T-helper 17 cell (primary cell): Measurements from ENCODE around the gene DLG1. TPM values are rescaled to one million over a fixed set of nuclear protein-coding genes. Genes with fewer than 3 reads are reported as not detected.
A peak's percentile ranks its signal among the peaks of the same experiment; 100 is the strongest.

Source experiments
- ATAC-seq: fragments of 150-1000 bp; cut with Tn5 transposase; 2 replicates; pipeline ENCODE4 v1.10.0; 2021; ENCODE audit warnings: mild to moderate bottlenecking, moderate library complexity
- DNase-seq, 3 donors: peaks; one replicate each; pipeline versions ENCODE4 v3.0.0 to v3.0.0-alpha.2; 2020 to 2021
- H3K9me3 ChIP-seq: one replicate; pipeline ENCODE4 v1.7.0; 2013; ENCODE audit warnings: low read length, mild to moderate bottlenecking; ENCODE audit not compliant: control insufficient read depth, poor library complexity, severe bottlenecking
- H3K27ac Mint-ChIP-seq: one replicate; pipeline ENCODE4 v1.8.0; 2022; ENCODE audit warnings: mild to moderate bottlenecking, moderate library complexity, mixed read lengths
- H3K27me3 Mint-ChIP-seq: one replicate; pipeline ENCODE4 v1.8.0; 2022; ENCODE audit warnings: mixed read lengths
- H3K36me3 Mint-ChIP-seq: one replicate; pipeline ENCODE4 v1.8.0; 2022; ENCODE audit warnings: low read depth, mixed read lengths
- H3K4me1 Mint-ChIP-seq: one replicate; pipeline ENCODE4 v1.8.0; 2022; ENCODE audit warnings: mild to moderate bottlenecking, mixed read lengths
- H3K4me3 Mint-ChIP-seq: one replicate; pipeline ENCODE4 v1.8.0; 2022; ENCODE audit warnings: mild to moderate bottlenecking, moderate library complexity, mixed read lengths
- total RNA-seq, 4 donors: library from RNA in 2 of 4; stranded (reverse) in 2 of 4; gene quantifications; one replicate each; pipeline ENCODE4 v1.2.3 and lab custom pipeline; 2022 to 2026

The DLG1 gene
- total RNA-seq, 2 donors from 2014 or later, result 87.5 to 99.7 TPM

DNA sequence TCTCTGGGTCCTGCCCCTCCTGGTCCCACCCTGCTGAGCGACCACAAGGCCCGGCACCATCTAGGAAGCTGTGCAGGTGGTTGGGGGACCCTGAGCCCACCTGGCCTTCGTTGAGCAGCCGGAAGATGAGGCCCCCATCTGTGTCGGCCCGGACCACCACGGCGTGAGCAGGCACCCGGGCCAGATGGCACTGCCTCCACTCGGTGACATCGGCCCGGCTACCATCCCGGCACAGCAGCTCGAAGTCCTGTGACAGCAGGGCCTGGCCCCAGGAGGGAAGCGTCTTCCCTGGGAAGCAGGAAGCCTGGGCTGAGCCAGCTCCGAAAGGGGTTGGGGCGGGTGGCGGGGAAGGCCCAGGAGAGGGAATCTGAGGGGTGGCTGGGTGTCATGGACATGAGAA lies 281.4 kb downstream of the DLG1 start:
- H3K27me3 Mint-ChIP-seq, result peaks cover 5% of the 10 kb centered on the region
- no peaks in the 10 kb centered on the region for H3K4me1 Mint-ChIP-seq
- H3K4me3 Mint-ChIP-seq, result no peak overlapping the region
- no peak overlapping the region for H3K27ac Mint-ChIP-seq
- DNase-seq (no peak), ATAC-seq (no peak)
- no peaks in the 10 kb centered on the region for H3K36me3 Mint-ChIP-seq
- no peaks in the 10 kb centered on the region for H3K9me3 ChIP-seq

DNA sequence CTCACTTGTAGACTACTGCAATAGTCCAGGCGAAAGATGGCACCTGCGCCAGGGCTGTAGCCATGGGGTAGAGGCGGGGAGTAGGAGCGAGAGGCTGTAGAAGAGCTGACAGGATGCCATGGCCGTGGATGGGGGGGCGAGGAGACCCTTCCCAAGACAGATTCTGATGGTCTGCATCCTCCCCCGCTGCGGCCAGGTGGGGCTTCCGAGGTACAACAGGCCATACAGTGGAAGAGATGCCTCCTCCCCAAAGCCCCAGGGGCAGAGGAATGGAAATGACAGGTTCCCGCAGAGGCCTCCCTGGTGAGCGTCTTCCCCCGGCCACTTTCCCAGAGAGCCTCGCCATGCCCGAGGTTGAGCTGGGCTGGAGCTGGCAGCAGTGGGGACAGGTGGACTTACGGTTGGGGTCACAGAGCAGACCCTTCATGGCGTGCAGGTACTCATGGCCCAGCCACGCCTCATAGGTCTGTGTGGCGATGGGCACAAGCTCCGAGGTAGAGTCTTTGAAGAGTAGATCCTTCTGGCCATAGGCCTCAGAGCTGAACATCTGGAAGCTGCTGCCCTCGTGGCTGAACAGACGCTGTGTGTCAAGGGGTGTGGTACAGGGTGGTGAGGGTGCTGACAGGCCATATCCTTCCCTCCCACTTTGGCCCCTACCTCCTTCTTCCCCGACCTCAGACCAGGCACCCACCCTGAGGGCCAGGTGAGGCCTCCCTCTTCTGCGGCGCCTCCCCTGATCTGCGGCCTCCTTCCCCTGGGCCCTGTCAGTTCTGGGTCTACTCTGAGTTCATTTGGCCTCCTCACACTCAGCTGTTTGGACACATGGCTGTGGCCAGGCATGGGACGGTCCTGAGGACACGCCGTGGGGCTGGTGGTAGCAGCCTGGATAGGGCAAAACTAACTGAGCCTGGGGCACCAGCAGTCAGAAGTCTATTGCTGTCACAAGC lies 282.3 kb downstream of the DLG1 start:
- ATAC-seq, result no peak
- no peaks in the 10 kb centered on the region for H3K4me1 Mint-ChIP-seq
- peak overlapping the region; percentile 7 for H3K4me3 Mint-ChIP-seq
- peaks cover 5% of the 10 kb centered on the region for H3K27me3 Mint-ChIP-seq
- no peak overlapping the region for H3K27ac Mint-ChIP-seq
- no peaks in the 10 kb centered on the region for H3K36me3 Mint-ChIP-seq
- no peaks in the 10 kb centered on the region for H3K9me3 ChIP-seq
- DNase-seq, result no peak

DNA sequence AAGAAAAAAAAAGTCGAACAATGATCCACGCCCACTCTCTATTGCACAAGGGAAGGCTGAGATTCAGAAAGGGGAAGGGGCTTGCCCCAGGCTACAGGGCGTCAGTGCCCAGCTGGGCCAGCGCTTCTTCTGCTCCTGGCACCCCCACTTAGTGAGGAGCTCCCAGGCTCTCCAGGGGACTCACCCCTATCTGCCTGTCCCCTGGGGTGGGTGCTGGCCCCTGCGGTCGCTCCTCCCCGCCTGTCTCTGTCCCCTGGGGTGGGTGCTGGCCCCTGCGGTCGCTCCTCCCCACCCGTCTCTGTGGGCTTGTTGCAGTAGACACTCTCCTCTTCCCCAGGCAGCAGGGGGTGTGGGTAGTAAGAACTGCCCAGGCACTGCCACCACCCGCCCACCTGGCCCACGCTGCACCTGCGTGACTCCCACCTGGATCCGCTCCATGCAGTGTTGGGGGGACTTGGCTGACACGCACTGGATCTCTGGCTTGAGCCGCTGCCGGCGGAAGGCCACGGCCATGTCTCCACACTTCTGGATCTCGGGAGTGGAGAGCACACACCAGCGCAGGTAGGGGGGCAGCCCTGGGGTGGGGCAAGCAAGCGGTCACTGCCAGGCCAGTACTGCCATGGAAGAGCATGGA lies 283.4 kb downstream of the DLG1 start:
- Mint-ChIP-seq H3K36me3 (no peaks in the 10 kb centered on the region), H3K4me3 (no peak overlapping the region), H3K27ac (no peak overlapping the region), H3K27me3 (peaks cover 5% of the 10 kb centered on the region), H3K4me1 (no peaks in the 10 kb centered on the region)
- DNase-seq (no peak), ATAC-seq (no peak)
- no peaks in the 10 kb centered on the region for H3K9me3 ChIP-seq

DNA sequence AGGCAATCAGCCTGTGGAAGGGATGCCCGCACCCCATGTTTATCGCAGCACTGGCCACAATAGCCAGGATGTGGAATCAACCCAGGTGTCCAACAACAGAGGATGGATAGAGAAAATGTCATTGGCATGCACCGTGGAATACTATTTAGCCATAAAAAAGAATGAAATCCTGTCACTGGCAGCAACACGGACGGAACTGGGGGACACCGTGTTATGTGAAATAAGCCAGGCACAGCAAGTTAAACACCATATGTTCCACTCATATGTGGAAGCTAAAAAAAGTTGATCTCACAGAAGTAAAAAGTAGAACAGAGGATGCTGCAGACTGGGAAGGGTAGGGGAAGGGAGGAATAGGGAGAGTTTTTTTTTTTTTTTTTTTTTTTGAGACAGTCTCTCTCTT lies 284.4 kb downstream of the DLG1 start:
- no peak for ATAC-seq
- no peaks in the 10 kb centered on the region for H3K36me3 Mint-ChIP-seq
- H3K4me3 Mint-ChIP-seq, result no peak overlapping the region
- H3K9me3 ChIP-seq, result no peaks in the 10 kb centered on the region
- no peaks in the 10 kb centered on the region for H3K4me1 Mint-ChIP-seq
- H3K27ac Mint-ChIP-seq, result no peak overlapping the region
- no peak for DNase-seq
- H3K27me3 Mint-ChIP-seq, result peaks cover 5% of the 10 kb centered on the region

DNA sequence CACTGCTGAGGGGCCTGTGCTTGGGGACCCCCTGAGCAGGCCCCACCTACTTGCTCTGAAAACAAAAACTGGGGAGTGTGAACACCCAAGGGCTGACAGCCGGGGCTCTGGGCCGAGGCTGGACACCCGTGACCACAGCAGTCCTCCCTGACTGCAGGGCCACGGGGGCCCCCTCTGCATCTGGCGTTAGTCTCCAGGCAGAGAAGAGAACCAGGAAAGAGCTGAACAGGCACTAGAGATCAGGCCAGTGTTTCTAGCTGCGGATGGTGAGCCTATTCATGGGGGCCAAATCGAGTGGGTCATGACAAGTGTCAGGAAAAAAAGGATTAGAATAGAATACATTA lies 285.9 kb downstream of the DLG1 start:
- ATAC-seq (no peak), DNase-seq (no peak)
- H3K9me3 ChIP-seq, result no peaks in the 10 kb centered on the region
- H3K27me3 Mint-ChIP-seq, result no peaks in the 10 kb centered on the region
- no peaks in the 10 kb centered on the region for H3K36me3 Mint-ChIP-seq
- H3K27ac Mint-ChIP-seq, result no peak overlapping the region
- H3K4me3 Mint-ChIP-seq, result no peak overlapping the region
- no peaks in the 10 kb centered on the region for H3K4me1 Mint-ChIP-seq

DNA sequence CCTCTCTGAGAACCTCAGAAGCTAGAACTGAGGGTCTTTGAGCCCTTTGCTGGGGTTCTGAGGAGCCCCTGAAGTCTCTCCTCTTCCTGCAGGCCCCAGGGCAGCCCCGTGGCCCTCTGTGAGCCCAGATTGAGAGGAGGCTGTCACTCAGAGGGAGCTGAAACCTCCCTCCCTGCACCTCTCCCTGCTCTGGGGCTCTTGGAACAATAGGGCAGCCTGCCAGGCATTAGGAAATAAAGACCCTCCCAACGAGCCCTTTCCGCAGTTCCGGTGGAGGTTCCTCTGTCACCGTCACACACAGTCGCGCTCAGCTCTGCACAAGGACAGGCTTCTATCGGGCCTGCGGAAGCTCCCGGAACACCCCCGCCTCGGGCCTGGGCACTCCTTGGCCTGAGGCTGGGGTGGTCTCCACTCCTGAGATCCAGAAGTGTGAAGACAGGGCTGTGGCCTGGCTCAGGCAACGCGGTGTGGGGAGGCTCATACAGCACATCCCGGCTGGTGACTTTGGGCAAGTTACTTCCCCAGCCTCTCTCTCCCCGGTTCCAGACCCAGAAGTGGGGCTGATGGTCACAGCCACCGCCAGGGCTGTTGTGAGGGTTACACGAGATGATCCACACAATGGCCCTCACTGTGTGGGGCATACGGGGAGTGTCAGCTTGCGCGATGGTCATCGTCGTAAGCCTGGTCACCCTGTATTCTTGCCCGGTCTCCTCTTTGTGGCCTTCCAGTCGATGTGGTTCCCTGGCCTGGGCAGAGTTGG lies 286.5 kb downstream of the DLG1 start:
- H3K27ac Mint-ChIP-seq, result no peak overlapping the region
- H3K36me3 Mint-ChIP-seq, result no peaks in the 10 kb centered on the region
- no peaks in the 10 kb centered on the region for H3K27me3 Mint-ChIP-seq
- DNase-seq (no peak), ATAC-seq (no peak)
- H3K4me3 Mint-ChIP-seq, result no peak overlapping the region
- H3K4me1 Mint-ChIP-seq, result no peaks in the 10 kb centered on the region
- no peaks in the 10 kb centered on the region for H3K9me3 ChIP-seq

DNA sequence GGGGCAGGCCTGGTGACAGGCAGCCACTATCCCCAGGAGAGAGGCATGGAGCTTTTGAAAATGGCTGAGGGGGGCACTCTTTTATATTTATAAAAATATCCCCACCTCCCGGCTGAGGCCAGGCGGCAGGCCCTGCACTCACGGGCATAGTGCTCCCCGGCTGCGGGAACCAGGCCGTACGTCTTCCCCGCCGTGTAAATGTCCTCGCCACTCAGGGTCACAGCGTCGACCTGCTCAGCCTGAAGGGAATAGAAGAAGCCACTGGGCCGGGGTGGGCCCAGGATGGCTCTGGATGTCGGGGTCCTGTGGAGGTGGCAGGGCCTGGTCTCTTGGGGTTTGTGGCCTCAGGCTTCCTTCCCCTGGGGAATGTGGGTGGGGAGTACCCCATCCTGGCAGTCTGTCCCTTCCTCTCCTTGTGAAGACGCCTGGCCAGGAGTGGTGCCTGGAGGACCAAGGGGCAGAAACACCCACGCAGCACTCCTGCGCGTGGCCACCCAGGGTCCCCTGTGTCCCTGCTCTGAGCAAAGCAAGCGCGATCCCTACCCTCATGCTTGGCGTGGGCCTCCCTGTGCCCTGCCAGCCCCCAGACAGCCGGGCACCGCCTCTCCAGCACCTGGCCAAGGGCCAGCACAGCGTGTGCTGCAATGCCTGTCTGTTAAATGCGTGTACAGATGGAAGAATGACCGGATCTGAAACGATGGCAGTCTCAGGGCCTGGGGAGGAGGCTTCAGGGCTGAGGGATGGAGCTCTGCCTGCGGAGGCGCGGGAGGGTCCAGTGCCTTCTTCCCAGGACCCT lies 287.7 kb downstream of the DLG1 start:
- DNase-seq (no peak), ATAC-seq (no peak)
- no peak overlapping the region for H3K4me3 Mint-ChIP-seq
- no peaks in the 10 kb centered on the region for H3K4me1 Mint-ChIP-seq
- H3K9me3 ChIP-seq, result no peaks in the 10 kb centered on the region
- H3K27me3 Mint-ChIP-seq, result no peaks in the 10 kb centered on the region
- H3K36me3 Mint-ChIP-seq, result no peaks in the 10 kb centered on the region
- H3K27ac Mint-ChIP-seq, result peak overlapping the region; percentile 6

DNA sequence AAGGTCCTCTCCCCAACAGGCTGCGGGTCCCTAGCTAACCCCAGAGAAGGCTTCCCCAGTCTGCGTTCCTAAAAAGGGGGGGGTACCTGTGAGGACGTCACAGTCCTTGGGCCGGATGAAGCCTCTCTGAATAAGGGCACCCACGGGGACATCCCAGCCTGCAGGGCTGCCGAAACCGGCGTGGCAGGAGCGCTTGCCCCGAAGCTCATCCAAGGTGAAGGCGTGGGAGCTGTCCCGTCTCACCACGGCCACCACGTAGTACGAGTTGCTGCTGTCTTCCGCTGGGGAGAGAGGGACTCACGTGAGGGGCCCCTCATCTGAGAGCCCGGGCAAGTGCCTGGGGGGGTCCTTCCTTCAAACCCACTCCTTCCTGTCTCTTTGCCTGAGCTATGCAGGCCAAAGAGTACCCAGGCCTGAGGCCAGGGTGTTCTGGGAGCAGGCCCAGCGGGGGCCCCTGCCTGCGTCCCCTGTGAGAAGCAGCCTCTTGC lies 288.8 kb downstream of the DLG1 start:
- H3K27ac Mint-ChIP-seq, result no peak overlapping the region
- H3K4me1 Mint-ChIP-seq, result peaks cover 3% of the 10 kb centered on the region
- H3K27me3 Mint-ChIP-seq, result no peaks in the 10 kb centered on the region
- H3K9me3 ChIP-seq, result no peaks in the 10 kb centered on the region
- no peak for DNase-seq
- H3K36me3 Mint-ChIP-seq, result peaks cover 2% of the 10 kb centered on the region
- H3K4me3 Mint-ChIP-seq, result no peak overlapping the region
- no peak for ATAC-seq

DNA sequence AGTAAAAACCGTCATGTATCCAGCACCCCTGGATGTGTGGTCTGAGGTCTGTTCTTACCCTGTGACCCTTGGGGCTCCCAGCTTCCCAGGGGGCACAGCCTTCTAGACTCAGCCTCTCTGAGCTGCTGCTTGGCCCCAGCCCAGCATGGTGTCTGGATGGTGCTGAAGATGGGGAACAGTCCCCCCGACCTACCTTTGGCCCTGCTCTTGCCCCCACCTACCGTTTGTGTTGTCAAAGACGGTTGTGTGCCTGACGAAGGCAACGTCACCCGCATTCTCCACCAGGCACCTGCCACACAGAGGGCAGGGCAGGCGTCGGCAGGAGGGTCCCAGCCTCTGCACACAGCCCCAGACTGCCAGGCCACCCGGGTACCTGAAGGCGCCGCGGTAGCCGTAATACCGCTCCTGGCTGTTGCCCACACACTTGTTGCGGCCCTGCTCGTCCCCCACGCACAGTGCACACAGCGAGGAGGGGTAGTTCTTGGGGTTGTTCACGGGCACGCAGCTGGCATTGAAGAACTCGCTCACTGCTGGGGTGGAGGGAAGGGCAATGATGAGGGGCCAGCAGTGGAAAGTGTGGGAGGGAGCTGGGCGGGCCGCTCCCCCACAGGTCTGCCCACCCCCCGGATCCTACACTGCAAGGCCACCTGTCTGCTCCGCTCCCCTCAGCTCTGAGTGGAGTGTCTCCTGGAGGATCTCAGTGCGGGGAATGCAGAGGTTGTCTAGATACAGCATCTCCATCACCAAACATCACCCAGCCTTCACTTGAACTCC lies 289.8 kb downstream of the DLG1 start:
- Mint-ChIP-seq H3K27me3 (no peaks in the 10 kb centered on the region), H3K4me1 (peaks cover 9% of the 10 kb centered on the region), H3K36me3 (peaks cover 2% of the 10 kb centered on the region), H3K4me3 (no peak overlapping the region), H3K27ac (no peak overlapping the region)
- DNase-seq (no peak), ATAC-seq (no peak)
- H3K9me3 ChIP-seq, result no peaks in the 10 kb centered on the region

DNA sequence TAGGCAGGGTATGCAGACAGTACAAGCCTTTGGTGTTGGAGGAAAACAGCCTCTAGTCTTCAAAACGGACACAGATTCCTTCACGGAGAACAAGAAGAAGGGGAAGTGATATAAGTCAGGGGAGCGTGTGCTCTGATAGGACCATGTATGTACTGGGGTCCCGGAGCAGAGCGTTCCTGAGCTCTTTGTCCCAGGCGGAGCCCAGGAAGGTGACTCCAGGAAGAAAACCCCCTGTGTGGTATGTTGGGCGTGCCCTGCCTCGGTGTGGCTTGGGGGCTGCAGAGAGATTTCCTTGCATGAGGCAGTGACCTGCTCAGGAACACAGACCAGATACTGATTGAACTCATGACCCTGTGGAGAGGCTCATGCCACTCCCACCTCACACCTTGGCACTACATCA lies 290.5 kb downstream of the DLG1 start:
- DNase-seq (peak in 1 of 3 donors; percentile 1), ATAC-seq (no peak)
- Mint-ChIP-seq H3K27me3 (no peaks in the 10 kb centered on the region), H3K36me3 (peaks cover 2% of the 10 kb centered on the region), H3K4me3 (no peak overlapping the region), H3K4me1 (peaks cover 9% of the 10 kb centered on the region), H3K27ac (no peak overlapping the region)
- no peaks in the 10 kb centered on the region for H3K9me3 ChIP-seq

DNA sequence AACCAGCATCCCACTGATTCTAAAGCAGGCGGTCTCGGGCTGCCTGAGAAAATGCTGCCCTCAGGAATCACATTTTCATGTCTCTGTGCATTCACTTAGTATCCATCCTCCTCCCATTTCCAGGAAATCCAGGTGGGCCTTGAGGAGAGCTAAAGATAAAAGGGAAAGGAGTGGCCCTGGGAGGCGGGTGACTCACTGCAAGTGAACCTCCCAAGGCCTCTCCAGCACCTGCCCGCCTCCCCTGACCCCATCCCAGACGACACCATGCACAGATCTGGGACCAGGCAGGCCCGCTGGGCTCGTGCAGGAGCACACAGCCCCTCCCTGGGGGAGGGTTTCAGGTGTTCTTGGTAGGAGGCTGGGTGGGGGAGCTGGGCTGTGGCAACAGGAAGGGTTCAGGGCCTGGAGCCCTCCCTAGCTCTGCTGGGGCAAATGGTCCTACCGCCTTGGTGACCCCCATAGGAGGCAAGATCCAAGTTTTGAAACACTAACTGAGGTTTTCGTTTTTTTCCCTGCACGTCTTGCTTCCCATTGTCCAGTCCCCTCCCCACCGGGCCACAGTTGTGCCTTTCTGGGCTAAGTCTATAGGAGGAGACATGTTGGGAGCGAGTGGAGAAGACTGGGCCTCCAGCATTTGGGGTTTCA lies 291.0 kb downstream of the DLG1 start:
- ATAC-seq, result no peak
- peaks cover 2% of the 10 kb centered on the region for H3K36me3 Mint-ChIP-seq
- H3K4me3 Mint-ChIP-seq, result no peak overlapping the region
- H3K4me1 Mint-ChIP-seq, result peaks cover 9% of the 10 kb centered on the region
- no peak overlapping the region for H3K27ac Mint-ChIP-seq
- H3K27me3 Mint-ChIP-seq, result no peaks in the 10 kb centered on the region
- peak in 1 of 3 donors; percentile 10 for DNase-seq
- H3K9me3 ChIP-seq, result no peaks in the 10 kb centered on the region

DNA sequence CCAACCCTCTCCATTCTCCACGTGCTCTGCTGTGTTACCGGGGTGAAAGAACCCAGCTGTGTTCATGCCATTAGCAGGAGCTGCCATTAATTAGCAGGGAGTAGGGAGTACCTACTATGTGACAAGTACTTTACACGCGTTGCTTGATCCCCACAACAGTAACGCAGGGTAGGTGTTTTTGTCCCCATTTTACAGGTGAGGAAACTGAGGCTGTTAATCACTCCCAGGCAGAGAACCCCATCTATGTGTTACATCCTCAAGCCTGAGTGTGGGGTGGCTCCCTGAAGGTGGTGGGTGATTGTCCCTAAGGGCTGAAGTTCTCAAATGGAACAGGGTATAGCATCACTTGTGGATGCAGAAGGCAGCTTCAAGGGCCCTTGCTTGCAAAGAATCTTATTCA lies 291.6 kb downstream of the DLG1 start:
- peaks cover 2% of the 10 kb centered on the region for H3K36me3 Mint-ChIP-seq
- no peaks in the 10 kb centered on the region for H3K27me3 Mint-ChIP-seq
- H3K4me1 Mint-ChIP-seq, result peaks cover 9% of the 10 kb centered on the region
- DNase-seq, result peak in 1 of 3 donors; percentile 2
- no peaks in the 10 kb centered on the region for H3K9me3 ChIP-seq
- no peak overlapping the region for H3K27ac Mint-ChIP-seq
- ATAC-seq, result no peak
- H3K4me3 Mint-ChIP-seq, result no peak overlapping the region
